HCT116 (cell line): ENCODE results near the gene DOCK3. TPM values are rescaled to one million over a fixed set of nuclear protein-coding genes. Genes with fewer than 3 reads are reported as not detected.

Source experiments
- ATAC-seq: fragments of 200-7000 bp; cut with Tn5 transposase; 2 replicates; pipeline ENCODE4 v1.9.1; 2020; ENCODE audit warnings: mild to moderate bottlenecking, moderate library complexity
- BruUV-seq: library from RNA; stranded (reverse); fragments of 400-500 nt; replicated peaks from 2 replicates; lab custom pipeline; 2021; lab: Mats Ljungman, UMichigan
- CTCF ChIA-PET: fragments of 300-600 bp; sonication (Branson Sonifier 250); formaldehyde crosslinking; loops from one replicate; lab custom pipeline; 2021; ENCODE audit warnings: antibody characterized with exemption; lab: Charles Lee
- POLR2A ChIA-PET: fragments of 300-600, 350-600 bp; sonication (Branson Sonifier 250); formaldehyde crosslinking; loops from one replicate; lab custom pipeline; 2021; ENCODE audit warnings: antibody characterized with exemption; lab: Charles Lee
- RAD21 ChIA-PET, 2 experiments: fragments of 300-600 bp; sonication (Branson Sonifier 250); formaldehyde crosslinking; loops; one replicate each; lab custom pipeline; 2023; ENCODE audit warnings: low total read pairs in 2 of 2; ENCODE audit not compliant: uncharacterized antibody in 2 of 2, unreplicated experiment in 2 of 2, low non-redundant PET in 1 of 2; lab: Charles Lee
- DNase-seq: peaks from one replicate; pipeline ENCODE4 v3.0.0-alpha.2; 2010; ENCODE audit warnings: low read depth, low spot score
- H2AFZ ChIP-seq: fragments of 200-600 bp; shearing (Covaris generic), sonication (generic); 2 replicates; pipeline ENCODE4 v1.6.1; 2017; ENCODE audit warnings: low read depth, mixed run types, mixed read lengths, antibody characterized with exemption, low read length; ENCODE audit not compliant: poor library complexity, severe bottlenecking
- H3K27ac ChIP-seq: 2 replicates; pipeline ENCODE4 v1.5.1; 2012; ENCODE audit warnings: low read depth, low read length
- H3K27me3 ChIP-seq: fragments of 200-600 bp; sonication (generic); 2 replicates; pipeline ENCODE4 v1.6.1; 2016; ENCODE audit warnings: mixed run types, low read length, mixed read lengths; ENCODE audit not compliant: insufficient read depth
- H3K36me3 ChIP-seq, 2 experiments: fragments of 200-500 bp in 1 of 2; fragments of 200-600 bp in 1 of 2; sonication (Bioruptor generic) in 1 of 2; sonication (generic) in 1 of 2; 2 replicates each; pipeline versions ENCODE4 v1.5.1 to v1.6.1; 2014 to 2016; ENCODE audit warnings: low read length in 2 of 2, inconsistent platforms in 1 of 2, mixed read lengths in 1 of 2, mixed run types in 1 of 2; ENCODE audit not compliant: insufficient read depth in 2 of 2, control insufficient read depth in 1 of 2
- H3K4me1 ChIP-seq, 2 experiments: fragments of 200-600 bp in 1 of 2; sonication (generic) in 1 of 2; 2 replicates each; pipeline versions ENCODE4 v1.5.1 to v1.6.1; 2012 to 2017; ENCODE audit warnings: low read length in 2 of 2, inconsistent platforms in 1 of 2, mild to moderate bottlenecking in 1 of 2, mixed read lengths in 1 of 2, mixed run types in 1 of 2, moderate library complexity in 1 of 2; ENCODE audit not compliant: insufficient read depth in 2 of 2, control insufficient read depth in 1 of 2
- H3K4me2 ChIP-seq: fragments of 200-600 bp; sonication (generic); 2 replicates; pipeline ENCODE4 v1.6.1; 2017; ENCODE audit warnings: mixed run types, low read length, mixed read lengths
- H3K4me3 ChIP-seq, 2 experiments: fragments of 200-600 bp in 1 of 2; sonication (generic) in 1 of 2; replicated peaks in 1 of 2; 2 replicates each; pipeline ENCODE4 v1.5.1; 2011 to 2016; ENCODE audit warnings: low read length in 2 of 2, control low read depth in 1 of 2, low read depth in 1 of 2, mild to moderate bottlenecking in 1 of 2, mixed read lengths in 1 of 2, mixed run types in 1 of 2
- H3K79me2 ChIP-seq: fragments of 200-600 bp; sonication (generic); 2 replicates; pipeline ENCODE4 v1.6.1; 2017; ENCODE audit warnings: mild to moderate bottlenecking, mixed run types, low read length, moderate library complexity, mixed read lengths; ENCODE audit not compliant: insufficient read depth
- H3K9ac ChIP-seq: fragments of 200-600 bp; sonication (generic); 2 replicates; pipeline ENCODE4 v1.6.1; 2016; ENCODE audit warnings: low read length, mixed read lengths
- H3K9me2 ChIP-seq: fragments of 200-600 bp; sonication (generic), shearing (Covaris generic); 2 replicates; pipeline ENCODE4 v1.6.1; 2017; ENCODE audit warnings: mixed run types, mild to moderate bottlenecking, moderate library complexity; ENCODE audit not compliant: insufficient read depth
- H3K9me3 ChIP-seq, 2 experiments: fragments of 200-500 bp in 1 of 2; fragments of 200-600 bp in 1 of 2; sonication (Bioruptor generic) in 1 of 2; sonication (generic) in 1 of 2; 2 replicates each; pipeline ENCODE4 v1.6.1; 2014 to 2017; ENCODE audit warnings: low read length in 2 of 2, mixed read lengths in 2 of 2, inconsistent platforms in 1 of 2, low read depth in 1 of 2, mild to moderate bottlenecking in 1 of 2, mixed run types in 1 of 2, moderate library complexity in 1 of 2; ENCODE audit not compliant: control insufficient read depth in 1 of 2, insufficient read depth in 1 of 2
- H4K20me1 ChIP-seq: fragments of 200-600 bp; sonication (generic), shearing (Covaris generic); 2 replicates; pipeline ENCODE4 v1.6.1; 2017; ENCODE audit warnings: mixed run types, mild to moderate bottlenecking, moderate library complexity; ENCODE audit not compliant: insufficient read depth
- CEBPB ChIP-seq: IDR thresholded peaks from 2 replicates; pipeline ENCODE4 v1.6.1; 2012; ENCODE audit warnings: low read depth
- CTCF ChIP-seq, 3 experiments: fragments of 200-600 bp in 1 of 3; sonication (generic) in 1 of 3; IDR thresholded peaks in 2 of 3; conservative IDR thresholded peaks in 1 of 3; 2 replicates each; pipeline ENCODE4 v1.5.1; 2012 to 2017; ENCODE audit warnings: low read depth in 2 of 3, low read length in 2 of 3, antibody characterized with exemption in 1 of 3, borderline replicate concordance in 1 of 3, control low read depth in 1 of 3, mild to moderate bottlenecking in 1 of 3, mixed read lengths in 1 of 3, mixed run types in 1 of 3, moderate library complexity in 1 of 3; ENCODE audit not compliant: insufficient read depth in 1 of 3
- EGR1 ChIP-seq: IDR thresholded peaks from 2 replicates; pipeline ENCODE4 v1.6.1; 2012; ENCODE audit warnings: low read depth
- EZH2 ChIP-seq: fragments of 200-600 bp; sonication (generic); IDR thresholded peaks from 2 replicates; pipeline ENCODE4 v1.6.1; 2017; ENCODE audit warnings: antibody characterized with exemption, mixed run types
- EZH2phosphoT487 ChIP-seq: fragments of 200-600 bp; IDR thresholded peaks from 2 replicates; pipeline ENCODE4 v1.6.1; 2018; ENCODE audit warnings: antibody characterized with exemption, borderline replicate concordance
- FOSL1 ChIP-seq: IDR thresholded peaks from 2 replicates; pipeline ENCODE4 v1.6.1; 2012; ENCODE audit warnings: low read depth
- POLR2A ChIP-seq: IDR thresholded peaks from 2 replicates; pipeline ENCODE4 v1.7.0; 2011; ENCODE audit warnings: borderline replicate concordance; ENCODE audit not compliant: insufficient read depth, insufficient read length; ENCODE audit errors: extremely low read depth
- POLR2AphosphoS5 ChIP-seq: IDR thresholded peaks from 2 replicates; pipeline ENCODE4 v1.6.1; 2011; ENCODE audit warnings: mild to moderate bottlenecking, low read depth, low read length, moderate library complexity
- RAD21 ChIP-seq: IDR thresholded peaks from 2 replicates; pipeline ENCODE4 v1.6.1; 2012; ENCODE audit warnings: low read depth, mild to moderate bottlenecking
- REST ChIP-seq: IDR thresholded peaks from 2 replicates; pipeline ENCODE4 v1.6.1; 2012; ENCODE audit warnings: low read depth
- SIN3A ChIP-seq: IDR thresholded peaks from 2 replicates; pipeline ENCODE4 v1.6.1; 2012; ENCODE audit warnings: low read depth
- TCF7L2 ChIP-seq: IDR thresholded peaks from 2 replicates; pipeline ENCODE4 v1.7.0; 2011; ENCODE audit warnings: borderline replicate concordance, inconsistent platforms; ENCODE audit not compliant: insufficient read depth, insufficient read length; ENCODE audit errors: extremely low read depth
- ZFX ChIP-seq: fragments of 450-650 bp; IDR thresholded peaks from 2 replicates; pipeline ENCODE4 v1.6.1; 2017
- ZNF274 ChIP-seq: fragments of 200-500 bp; sonication (Bioruptor generic); IDR thresholded peaks from 2 replicates; pipeline ENCODE4 v1.6.1; 2014; ENCODE audit warnings: mild to moderate bottlenecking, low read depth, low read length, inconsistent platforms
- intact Hi-C: fragments of 100-400 bp; cut with micrococcal nuclease; formaldehyde crosslinking; loops from 2 replicates; pipeline ENCODE4 v1.10.0; 2022
- total RNA-seq: library from RNA; stranded (reverse); gene quantifications from one replicate; pipeline ENCODE4 v1.2.1, GENCODE V29; 2021; ENCODE audit not compliant: unreplicated experiment
- TF ChIP-seq, protein P1 (sequence below): IDR thresholded peaks from 2 replicates; pipeline ENCODE4 v1.6.1; 2012
- TF ChIP-seq, protein P2 (sequence below): IDR thresholded peaks from 2 replicates; pipeline ENCODE4 v1.6.1; 2012

Gene DOCK3
- total RNA-seq, 1 experiment from 2014 or later: 4.2 TPM

DNA sequence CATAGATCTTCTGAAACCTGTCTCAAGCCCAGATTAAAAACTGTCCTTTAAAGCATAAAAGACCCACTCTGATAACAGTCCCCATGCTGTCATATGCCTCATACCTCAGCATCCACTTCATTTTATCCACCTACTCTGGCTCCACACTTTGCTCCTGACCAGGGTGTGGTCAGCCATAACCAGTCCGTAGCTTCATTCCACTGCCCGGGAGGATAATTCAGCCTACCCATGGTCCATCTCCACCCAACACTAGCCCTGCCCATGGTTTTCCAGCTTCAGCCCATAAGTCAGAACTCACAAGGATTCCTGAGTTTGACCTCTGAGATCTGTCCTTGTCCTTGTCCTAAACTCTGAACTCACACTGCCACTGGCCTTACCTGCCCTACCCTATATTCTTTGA lies 448.2 kb downstream of the DOCK3 start (continued):
- TF ChIP-seq, protein P1, sequence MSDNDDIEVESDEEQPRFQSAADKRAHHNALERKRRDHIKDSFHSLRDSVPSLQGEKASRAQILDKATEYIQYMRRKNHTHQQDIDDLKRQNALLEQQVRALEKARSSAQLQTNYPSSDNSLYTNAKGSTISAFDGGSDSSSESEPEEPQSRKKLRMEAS: no peak
- no peak for TF ChIP-seq EZH2
- no peak for TF ChIP-seq CEBPB
- TF ChIP-seq FOSL1: no peak
- TF ChIP-seq EGR1: no peak
- no peak for TF ChIP-seq SIN3A
- TF ChIP-seq, protein P2, sequence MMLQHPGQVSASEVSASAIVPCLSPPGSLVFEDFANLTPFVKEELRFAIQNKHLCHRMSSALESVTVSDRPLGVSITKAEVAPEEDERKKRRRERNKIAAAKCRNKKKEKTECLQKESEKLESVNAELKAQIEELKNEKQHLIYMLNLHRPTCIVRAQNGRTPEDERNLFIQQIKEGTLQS: no peak
- no peak for TF ChIP-seq POLR2A
- no peak for TF ChIP-seq TCF7L2
- no peak for TF ChIP-seq EZH2phosphoT487
- no peak for TF ChIP-seq ZNF274
- no peak for TF ChIP-seq CTCF (IDR thresholded peaks at IDR 0.05 in 2 of 3, conservative IDR thresholded peaks at IDR 0.05 in 1 of 3; ENCODE audit: borderline replicate concordance in 1 of 3, insufficient read depth in 1 of 3, low read depth in 2 of 3, low read length in 2 of 3)

DNA sequence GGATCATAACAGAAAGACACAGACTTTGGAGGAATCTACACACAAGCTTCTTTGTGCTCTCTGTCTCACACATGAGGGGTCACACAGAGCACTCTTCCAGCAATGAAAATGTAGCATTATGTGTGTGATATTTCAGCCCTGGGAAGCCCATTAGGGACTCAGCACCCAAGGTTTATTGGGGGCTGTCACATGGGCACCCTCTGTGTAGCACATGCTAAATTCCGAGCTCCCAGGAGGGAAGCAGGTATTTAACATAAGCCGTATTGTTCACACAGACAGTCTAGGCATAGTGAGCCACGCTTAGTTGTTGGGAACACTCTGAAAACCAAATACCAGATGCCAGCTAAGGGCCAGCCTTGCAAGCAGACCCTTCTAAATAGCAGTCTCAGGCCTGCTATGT lies 448.8 kb downstream of the DOCK3 start:
- no peak overlapping the region for H3K4me2 ChIP-seq
- H3K9me3 ChIP-seq: no peaks in the 10 kb centered on the region
- no peak for ATAC-seq
- ChIA-PET RAD21 (no interaction called here), POLR2A (no interaction called here), CTCF (no interaction called here)
- no peak overlapping the region for H3K4me3 ChIP-seq
- intact Hi-C loops: no loop called here
- no peaks in the 10 kb centered on the region for H3K36me3 ChIP-seq
- H3K27me3 ChIP-seq: no peaks in the 10 kb centered on the region
- no peaks in the 10 kb centered on the region for H3K4me1 ChIP-seq
- no peak overlapping the region for H2AFZ ChIP-seq
- TF ChIP-seq ZFX (no peak), POLR2A (no peak), FOSL1 (no peak), ZNF274 (no peak), EGR1 (no peak), EZH2phosphoT487 (no peak), REST (no peak), RAD21 (no peak), POLR2AphosphoS5 (no peak)
- TF ChIP-seq, protein P1: no peak
- H3K79me2 ChIP-seq: no peaks in the 10 kb centered on the region
- no peak overlapping the region for H3K27ac ChIP-seq
- BruUV-seq: no TSS peak
- no peaks in the 10 kb centered on the region for H3K9me2 ChIP-seq
- H4K20me1 ChIP-seq: no peaks in the 10 kb centered on the region
- no peak for DNase-seq
- no peak overlapping the region for H3K9ac ChIP-seq
